ENCODE measurements around the gene CD80.

CD80 gene

GRCh38 chr3:119599558-119600174 lies 40.3 kb upstream of the CD80 start:
- TF ChIP-seq REST (IDR thresholded peaks at IDR 0.05; ENCODE audit: low read depth) (no peak), YY1 (IDR thresholded peaks at IDR 0.05; ENCODE audit: low read depth) (no peak), TCF12 (IDR thresholded peaks at IDR 0.05; ENCODE audit: low read depth) (no peak), FOXM1 (IDR thresholded peaks at IDR 0.05; ENCODE audit: borderline replicate concordance, low read depth) (no peak), EP300 (IDR thresholded peaks at IDR 0.05; ENCODE audit: borderline replicate concordance) (no peak), TEAD4 (IDR thresholded peaks at IDR 0.05) (no peak)

GRCh38 chr3:119598410-119599098 lies 39.1 kb upstream of the CD80 start:
- no peak for TF ChIP-seq EGR1 (IDR thresholded peaks at IDR 0.05)
- no peak for TF ChIP-seq CREB1 (IDR thresholded peaks at IDR 0.05; ENCODE audit: low read depth)
- TF ChIP-seq EP300 (IDR thresholded peaks at IDR 0.05; ENCODE audit: borderline replicate concordance): no peak
- TF ChIP-seq FOXM1 (IDR thresholded peaks at IDR 0.05; ENCODE audit: borderline replicate concordance, low read depth): no peak
- no peak for TF ChIP-seq MAX (IDR thresholded peaks at IDR 0.05)
- TF ChIP-seq REST (IDR thresholded peaks at IDR 0.05; ENCODE audit: low read depth): no peak
- no peak for TF ChIP-seq CEBPB (IDR thresholded peaks at IDR 0.05)
- TF ChIP-seq NFIC (IDR thresholded peaks at IDR 0.05): no peak
- no peak for TF ChIP-seq TAF1 (IDR thresholded peaks at IDR 0.05; ENCODE audit: low read depth)
- TF ChIP-seq TEAD4 (IDR thresholded peaks at IDR 0.05): no peak
- TF ChIP-seq TCF12 (IDR thresholded peaks at IDR 0.05; ENCODE audit: low read depth): no peak
- TF ChIP-seq RAD21 (IDR thresholded peaks at IDR 0.05; ENCODE audit: low read depth): no peak
- TF ChIP-seq YY1 (IDR thresholded peaks at IDR 0.05; ENCODE audit: low read depth): no peak
- TF ChIP-seq USF1 (IDR thresholded peaks at IDR 0.05): no peak

- TF ChIP-seq TAF1 (IDR thresholded peaks at IDR 0.05; ENCODE audit: low read depth) (no peak), FOXM1 (IDR thresholded peaks at IDR 0.05; ENCODE audit: borderline replicate concordance, low read depth) (no peak), RAD21 (IDR thresholded peaks at IDR 0.05; ENCODE audit: low read depth) (no peak), ZBTB7A (IDR thresholded peaks at IDR 0.05; ENCODE audit: low read depth) (no peak), CEBPB (IDR thresholded peaks at IDR 0.05) (no peak), REST (IDR thresholded peaks at IDR 0.05; ENCODE audit: low read depth) (no peak), TCF12 (IDR thresholded peaks at IDR 0.05; ENCODE audit: low read depth) (no peak), EGR1 (IDR thresholded peaks at IDR 0.05) (no peak), NFIC (IDR thresholded peaks at IDR 0.05) (no peak), CREB1 (IDR thresholded peaks at IDR 0.05; ENCODE audit: low read depth) (no peak), USF1 (IDR thresholded peaks at IDR 0.05) (no peak), MAX (IDR thresholded peaks at IDR 0.05) (no peak), EP300 (IDR thresholded peaks at IDR 0.05; ENCODE audit: borderline replicate concordance) (no peak), YY1 (IDR thresholded peaks at IDR 0.05; ENCODE audit: low read depth) (no peak), TEAD4 (IDR thresholded peaks at IDR 0.05) (no peak)
These were observed 38.3 kb upstream of the CD80 start, which contains the start of gene PLA1A for GRCh38 chr3:119597548-119598288. PLA1A (plus strand) TSS chr3:119597885; CDS start chr3:119597914, 29 bp downstream.

Measured in Ishikawa (cell line).